ENCODE data around the gene CCL15. TPM values are rescaled to one million over a fixed set of nuclear protein-coding genes. Genes with fewer than 3 reads are reported as not detected.

CCL15 gene, protein sequence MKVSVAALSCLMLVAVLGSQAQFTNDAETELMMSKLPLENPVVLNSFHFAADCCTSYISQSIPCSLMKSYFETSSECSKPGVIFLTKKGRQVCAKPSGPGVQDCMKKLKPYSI
- total RNA-seq = not detected in 2 replicates

DNA sequence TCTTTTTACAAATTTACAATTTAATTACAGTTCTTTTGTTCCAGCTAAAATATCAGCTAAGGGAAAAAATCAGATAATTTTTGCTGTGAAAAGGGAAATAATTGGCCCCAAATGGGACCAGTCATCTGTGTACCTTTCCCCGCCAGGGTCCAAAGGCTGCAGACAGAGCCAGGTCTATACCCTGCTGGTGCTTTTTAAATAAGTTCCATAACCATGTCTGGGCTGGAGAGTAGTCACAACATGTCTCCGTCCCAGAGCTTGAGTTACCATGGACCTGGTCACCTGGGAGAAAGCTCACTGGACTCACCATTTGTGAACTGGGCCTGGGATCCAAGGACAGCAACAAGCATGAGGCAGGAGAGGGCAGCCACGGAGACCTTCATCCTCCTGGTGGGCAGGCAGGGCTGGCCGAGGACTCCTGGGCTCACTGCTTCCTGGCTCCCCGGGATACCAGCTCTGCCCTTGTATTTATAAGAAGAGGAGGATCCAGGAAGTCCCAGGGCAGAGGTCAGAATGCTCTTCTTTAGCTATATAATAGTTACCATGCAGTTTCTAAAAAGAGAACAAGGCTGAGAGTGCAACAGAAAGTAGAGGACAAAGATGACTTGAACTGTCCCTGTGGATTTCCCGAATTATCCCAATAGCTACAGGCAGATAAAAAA, at the start of gene CCL15:
TSS of gene CCL15 (minus strand) at position 444 of the 662 bp plus-strand sequence. CDS start at position 383, 61 bp downstream.

DNA sequence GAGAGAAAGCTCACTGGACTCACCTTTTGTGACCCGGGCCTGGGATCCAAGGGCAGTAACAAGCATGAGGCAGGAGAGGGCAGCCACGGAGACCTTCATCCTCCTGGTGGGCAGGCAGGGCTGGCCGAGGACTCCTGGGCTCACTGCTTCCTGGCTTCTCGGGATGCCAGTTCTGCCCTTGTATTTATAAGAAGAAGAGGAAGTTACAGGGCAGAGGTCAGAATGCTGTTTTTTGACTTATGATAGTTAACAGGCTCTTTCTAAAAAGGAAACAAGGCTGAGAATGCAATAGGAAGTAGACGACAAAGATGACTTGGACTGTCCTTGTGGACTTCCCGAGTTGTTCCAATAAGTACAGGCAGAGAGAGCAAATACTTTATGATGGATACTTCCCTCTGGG, 16.4 kb upstream of the CCL15 start, which contains the start of gene CCL23:
TSS of gene CCL23 (minus strand) at position 174 of the 400 bp plus-strand sequence. CDS start at position 99, 75 bp downstream.

DNA sequence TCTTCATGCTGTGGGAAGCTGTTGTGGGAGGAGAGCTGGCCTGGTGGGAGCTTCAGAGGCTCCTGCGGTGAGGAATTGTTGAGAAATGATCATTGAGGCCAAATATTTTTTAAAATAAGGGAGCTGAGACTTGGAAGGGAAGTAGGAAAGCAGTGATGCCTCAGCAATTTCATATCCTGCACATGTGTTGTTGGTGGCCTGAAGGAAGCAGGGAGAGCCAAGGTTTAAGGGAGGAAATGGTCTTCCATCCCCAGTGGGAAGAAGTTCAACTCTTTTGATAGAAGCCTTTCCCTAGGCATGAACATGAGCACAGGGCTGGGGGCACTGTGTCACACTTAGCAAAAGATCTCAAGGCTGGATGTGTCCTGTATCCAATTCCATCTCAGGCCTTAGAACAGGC, 14.7 kb downstream of the CCL15 start, which contains the start of gene CCL14:
TSS of gene CCL14 (minus strand) at position 87 of the 400 bp plus-strand sequence. CDS start at position 7, 80 bp downstream.

DNA sequence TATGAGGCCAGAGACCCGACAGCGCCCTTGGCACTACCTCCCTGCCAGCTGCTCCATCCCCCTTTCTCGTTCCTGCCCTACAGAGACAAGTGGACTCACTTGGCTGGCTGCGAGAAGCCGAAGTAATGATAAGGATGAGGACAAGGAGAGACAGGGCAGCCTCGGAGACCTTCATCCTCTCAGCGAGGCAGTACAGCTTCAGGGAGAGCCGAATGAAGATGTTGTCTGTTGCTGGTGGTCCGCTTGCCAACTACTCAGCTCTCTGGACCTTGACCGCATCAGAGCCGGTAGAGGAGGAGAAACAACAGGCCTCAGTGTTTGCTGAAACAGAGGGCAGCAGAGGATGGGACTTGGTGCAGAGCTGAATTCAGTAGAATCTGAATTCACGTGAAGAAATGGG, 20.1 kb downstream of the CCL15 start, which contains the start of gene CCL16:
TSS of gene CCL16 (minus strand) at position 252 of the 400 bp plus-strand sequence. CDS start at position 175, 77 bp downstream.

Other genes with a start within 250 kb of the CCL15 start
- gene GAS2L2, start 248.3 kb downstream of the CCL15 start, total RNA-seq = under 0.01 and 0.09 TPM in 2 replicates
- gene C17orf50, start 240.7 kb downstream of the CCL15 start, total RNA-seq = not detected in 2 replicates
- gene MMP28, start 205.9 kb downstream of the CCL15 start, total RNA-seq = 1.0 and 2.6 TPM in 2 replicates
- 49.5 and 55.0 TPM in 2 replicates for gene TAF15, start 192.1 kb downstream of the CCL15 start, total RNA-seq
- gene HEATR9, start 132.7 kb downstream of the CCL15 start, total RNA-seq = not detected in 2 replicates
- not detected in 2 replicates for gene CCL5, start 121.2 kb downstream of the CCL15 start, total RNA-seq
- 0.09 and 0.28 TPM in 2 replicates for gene RDM1, start 70.8 kb downstream of the CCL15 start, total RNA-seq
- gene LYZL6, start 57.8 kb downstream of the CCL15 start, total RNA-seq = not detected in 2 replicates
- not detected in 2 replicates for gene CCL16, start 20.1 kb downstream of the CCL15 start, total RNA-seq
- not detected in 2 replicates for gene CCL14, start 14.8 kb downstream of the CCL15 start, total RNA-seq
- gene CCL23, start 16.4 kb upstream of the CCL15 start, total RNA-seq = not detected in 2 replicates
- not detected in 2 replicates for gene CCL18, start 62.7 kb upstream of the CCL15 start, total RNA-seq
- gene CCL3, start 88.6 kb upstream of the CCL15 start, total RNA-seq = not detected in 2 replicates
- not detected in 2 replicates for gene CCL4, start 102.3 kb upstream of the CCL15 start, total RNA-seq
- 1.0 and 1.3 TPM in 2 replicates for gene TBC1D3B, start 175.1 kb upstream of the CCL15 start, total RNA-seq
- not detected in 2 replicates for gene CCL3L1, start 195.2 kb upstream of the CCL15 start, total RNA-seq
- 0.14 and 0.18 TPM in 2 replicates for gene CCL4L2, start 209.5 kb upstream of the CCL15 start, total RNA-seq

All from smooth muscle cell of bladder (primary cell).